GM23338 (cell line): ENCODE results near the gene SSTR1. TPM values are rescaled to one million over a fixed set of nuclear protein-coding genes. Genes with fewer than 3 reads are reported as not detected.

Source experiments
- ATAC-seq: fragments of 200-7000 bp; cut with Tn5 transposase; 3 replicates; pipeline ENCODE4 v1.9.1; 2020
- DNase-seq: peaks from one replicate; pipeline ENCODE4 v3.0.0-alpha.2; 2015; ENCODE audit warnings: low spot score
- H2AFZ ChIP-seq: fragments of 200-600 bp; sonication (generic); 2 replicates; pipeline ENCODE4 v1.8.0; 2016; ENCODE audit warnings: antibody characterized with exemption, mild to moderate bottlenecking, moderate library complexity
- H3F3A ChIP-seq: fragments of 200-600 bp; sonication (generic); replicated peaks from 2 replicates; pipeline ENCODE4 v1.8.0; 2017; ENCODE audit warnings: antibody characterized with exemption, mixed run types, low read depth
- H3K27ac ChIP-seq: fragments of 200-600 bp; sonication (generic); 2 replicates; pipeline ENCODE4 v1.6.1; 2016; ENCODE audit warnings: low read depth
- H3K27me3 ChIP-seq: fragments of 200-600 bp; sonication (generic); 2 replicates; pipeline ENCODE4 v1.8.0; 2016; ENCODE audit warnings: mild to moderate bottlenecking, mixed run types, moderate library complexity; ENCODE audit not compliant: insufficient read depth
- H3K36me3 ChIP-seq: fragments of 200-600 bp; sonication (generic); 2 replicates; pipeline ENCODE4 v1.8.0; 2016; ENCODE audit warnings: mild to moderate bottlenecking; ENCODE audit not compliant: insufficient read depth
- H3K4me1 ChIP-seq: fragments of 200-600 bp; sonication (generic); 2 replicates; pipeline ENCODE4 v1.8.0; 2016; ENCODE audit warnings: mild to moderate bottlenecking, moderate library complexity; ENCODE audit not compliant: insufficient read depth
- H3K4me2 ChIP-seq: fragments of 200-600 bp; sonication (generic); 2 replicates; pipeline ENCODE4 v1.7.1; 2017; ENCODE audit warnings: mixed run types
- H3K4me3 ChIP-seq: fragments of 200-600 bp; sonication (generic); 2 replicates; pipeline ENCODE4 v1.6.1; 2016; ENCODE audit warnings: mixed run types
- H3K79me2 ChIP-seq: fragments of 200-600 bp; sonication (generic); replicated peaks from 2 replicates; pipeline ENCODE4 v1.8.0; 2017; ENCODE audit warnings: mild to moderate bottlenecking; ENCODE audit not compliant: insufficient read depth
- H3K9me2 ChIP-seq: fragments of 200-600 bp; sonication (generic); 2 replicates; pipeline ENCODE4 v1.8.0; 2017; ENCODE audit not compliant: insufficient read depth
- H4K20me1 ChIP-seq: fragments of 200-600 bp; sonication (generic); replicated peaks from 2 replicates; pipeline ENCODE4 v1.8.0; 2017; ENCODE audit warnings: mild to moderate bottlenecking; ENCODE audit not compliant: insufficient read depth
- H3K27ac Mint-ChIP-seq: 2 replicates; pipeline ENCODE4 v1.8.0; 2020; ENCODE audit warnings: inconsistent platforms, mild to moderate bottlenecking, moderate library complexity, mixed read lengths
- H3K27me3 Mint-ChIP-seq: 3 replicates; pipeline ENCODE4 v1.8.0; 2022; ENCODE audit warnings: low read depth, mild to moderate bottlenecking, moderate library complexity, mixed read lengths, inconsistent platforms; ENCODE audit not compliant: insufficient read depth, poor library complexity
- H3K36me3 Mint-ChIP-seq: 3 replicates; pipeline ENCODE4 v1.8.0; 2021; ENCODE audit warnings: low read depth, mild to moderate bottlenecking, inconsistent platforms, moderate library complexity, mixed read lengths
- H3K4me1 Mint-ChIP-seq: 3 replicates; pipeline ENCODE4 v1.8.0; 2020; ENCODE audit warnings: mild to moderate bottlenecking, inconsistent platforms, mixed read lengths
- H3K4me3 Mint-ChIP-seq: 3 replicates; pipeline ENCODE4 v1.8.0; 2021; ENCODE audit warnings: moderate library complexity, mild to moderate bottlenecking, inconsistent platforms, mixed read lengths
- H3K9me3 Mint-ChIP-seq: 3 replicates; pipeline ENCODE4 v1.8.0; 2020; ENCODE audit warnings: moderate library complexity, mild to moderate bottlenecking, inconsistent platforms, mixed read lengths
- CREB1 ChIP-seq: fragments of 250-450 bp; sonication (Bioruptor Pico); IDR thresholded peaks from 2 replicates; pipeline ENCODE4 v1.5.0; 2020; ENCODE audit warnings: low read depth, mild to moderate bottlenecking, moderate library complexity
- ETS1 ChIP-seq: IDR thresholded peaks from 2 replicates; pipeline ENCODE4 v1.6.1; 2016; ENCODE audit warnings: antibody characterized with exemption
- EZH2 ChIP-seq: fragments of 200-600 bp; sonication (generic); IDR thresholded peaks from one replicate; pipeline ENCODE4 v1.8.0; 2017; ENCODE audit warnings: antibody characterized with exemption, mild to moderate bottlenecking, low read depth; ENCODE audit not compliant: unreplicated experiment
- EZH2phosphoT487 ChIP-seq: fragments of 200-600 bp; sonication (generic); IDR thresholded peaks from one replicate; pipeline ENCODE4 v1.8.1; 2018; ENCODE audit warnings: antibody characterized with exemption; ENCODE audit not compliant: unreplicated experiment
- JUNB ChIP-seq: IDR thresholded peaks from one replicate; pipeline ENCODE4 v1.6.1; 2016; ENCODE audit warnings: antibody characterized with exemption; ENCODE audit not compliant: unreplicated experiment
- NANOG ChIP-seq: IDR thresholded peaks from 2 replicates; pipeline ENCODE4 v1.6.1; 2016; ENCODE audit warnings: antibody characterized with exemption, borderline replicate concordance
- POLR2AphosphoS5 ChIP-seq: IDR thresholded peaks from 2 replicates; pipeline ENCODE4 v1.6.1; 2016; ENCODE audit warnings: antibody characterized with exemption, low read depth
- STAT1 ChIP-seq: IDR thresholded peaks from one replicate; pipeline ENCODE4 v1.6.1; 2016; ENCODE audit warnings: antibody characterized with exemption; ENCODE audit not compliant: unreplicated experiment
- ZNF114 ChIP-seq: fragments of 250-450 bp; sonication (Bioruptor Pico); IDR thresholded peaks from 2 replicates; pipeline ENCODE4 v1.5.0; 2020; ENCODE audit warnings: mild to moderate bottlenecking, moderate library complexity
- ZNF331 ChIP-seq: fragments of 250-450 bp; sonication (Bioruptor Pico); IDR thresholded peaks from 2 replicates; pipeline ENCODE4 v1.5.0; 2020; ENCODE audit warnings: low read depth, mild to moderate bottlenecking, moderate library complexity
- ZNF462 ChIP-seq: fragments of 250-450 bp; sonication (Bioruptor Pico); IDR thresholded peaks from 2 replicates; pipeline ENCODE4 v1.5.0; 2020; ENCODE audit warnings: mild to moderate bottlenecking, moderate library complexity
- polyA plus RNA-seq: library from polyadenylated mRNA; unstranded; fragments of >200 nt; fragmentation: Nextera tagmentation; extraction: Ambion mirVana; gene quantifications from 2 replicates; pipeline ENCODE4 v1.2.1, GENCODE V29; 2016
- total RNA-seq: library from RNA; depleted of rRNA; stranded (reverse); fragments of >200 nt; shearing (Covaris generic); gene quantifications from 2 replicates; pipeline ENCODE4 v1.2.3, GENCODE V29; 2014
- TF ChIP-seq, protein P1 (sequence below): IDR thresholded peaks from one replicate; pipeline ENCODE4 v1.6.1; 2018; ENCODE audit warnings: antibody characterized with exemption; ENCODE audit not compliant: unreplicated experiment
- TF ChIP-seq, protein P2 (sequence below), 2 experiments: fragments of 200-600 bp in 1 of 2; sonication (generic) in 1 of 2; conservative IDR thresholded peaks; 2 replicates each; pipeline versions ENCODE4 v1.5.1 to v1.6.1; 2016 to 2017; ENCODE audit warnings: antibody characterized with exemption in 2 of 2, low read depth in 2 of 2, mild to moderate bottlenecking in 2 of 2, moderate library complexity in 1 of 2

Gene SSTR1
- total and polyA plus RNA-seq, 2 experiments from 2014 or later, result 0.42 to 0.80 TPM

DNA sequence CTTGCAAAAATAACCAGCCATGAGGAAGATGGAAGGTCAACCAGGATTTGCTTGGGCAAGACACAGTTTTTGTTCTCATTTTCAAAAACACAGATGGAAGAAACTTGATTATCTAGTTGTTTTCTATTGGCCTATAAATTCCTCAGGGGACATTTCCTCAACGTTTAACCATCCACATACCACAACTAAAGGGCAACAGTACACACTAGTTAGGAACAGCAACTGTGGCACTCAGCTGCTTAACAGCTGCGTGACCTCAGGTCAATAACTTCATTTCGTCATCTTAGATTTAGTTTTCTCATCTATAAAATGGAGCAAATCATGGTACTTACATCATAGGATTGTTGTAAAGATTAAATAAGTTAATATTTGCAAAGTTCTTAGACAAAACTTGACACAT lies 18.7 kb downstream of the SSTR1 start:
- no peaks in the 10 kb centered on the region for H3K9me2 ChIP-seq
- no peak overlapping the region for H3K27ac Mint-ChIP-seq
- H3K79me2 ChIP-seq, result no peaks in the 10 kb centered on the region
- no peaks in the 10 kb centered on the region; the same call in 2 of the 3 replicates for H3K9me3 Mint-ChIP-seq
- no peaks in the 10 kb centered on the region for H3K36me3 ChIP-seq
- no peak for DNase-seq
- peaks cover 15% of the 10 kb centered on the region for H3K4me1 ChIP-seq
- peaks cover 2% of the 10 kb centered on the region for H3K27me3 Mint-ChIP-seq
- no peak for ATAC-seq
- H4K20me1 ChIP-seq, result no peaks in the 10 kb centered on the region
- H3K27me3 ChIP-seq, result peaks cover 19% of the 10 kb centered on the region; the same call in 1 of the 2 replicates
- TF ChIP-seq STAT1 (no peak), EZH2 (no peak), ZNF331 (CRISPR knock-in tag) (no peak), CREB1 (CRISPR knock-in tag) (no peak), ZNF462 (CRISPR knock-in tag) (no peak), ETS1 (no peak), JUNB (no peak), EZH2phosphoT487 (no peak), POLR2AphosphoS5 (no peak), ZNF114 (CRISPR knock-in tag) (no peak), NANOG (no peak)
- TF ChIP-seq, protein P1, sequence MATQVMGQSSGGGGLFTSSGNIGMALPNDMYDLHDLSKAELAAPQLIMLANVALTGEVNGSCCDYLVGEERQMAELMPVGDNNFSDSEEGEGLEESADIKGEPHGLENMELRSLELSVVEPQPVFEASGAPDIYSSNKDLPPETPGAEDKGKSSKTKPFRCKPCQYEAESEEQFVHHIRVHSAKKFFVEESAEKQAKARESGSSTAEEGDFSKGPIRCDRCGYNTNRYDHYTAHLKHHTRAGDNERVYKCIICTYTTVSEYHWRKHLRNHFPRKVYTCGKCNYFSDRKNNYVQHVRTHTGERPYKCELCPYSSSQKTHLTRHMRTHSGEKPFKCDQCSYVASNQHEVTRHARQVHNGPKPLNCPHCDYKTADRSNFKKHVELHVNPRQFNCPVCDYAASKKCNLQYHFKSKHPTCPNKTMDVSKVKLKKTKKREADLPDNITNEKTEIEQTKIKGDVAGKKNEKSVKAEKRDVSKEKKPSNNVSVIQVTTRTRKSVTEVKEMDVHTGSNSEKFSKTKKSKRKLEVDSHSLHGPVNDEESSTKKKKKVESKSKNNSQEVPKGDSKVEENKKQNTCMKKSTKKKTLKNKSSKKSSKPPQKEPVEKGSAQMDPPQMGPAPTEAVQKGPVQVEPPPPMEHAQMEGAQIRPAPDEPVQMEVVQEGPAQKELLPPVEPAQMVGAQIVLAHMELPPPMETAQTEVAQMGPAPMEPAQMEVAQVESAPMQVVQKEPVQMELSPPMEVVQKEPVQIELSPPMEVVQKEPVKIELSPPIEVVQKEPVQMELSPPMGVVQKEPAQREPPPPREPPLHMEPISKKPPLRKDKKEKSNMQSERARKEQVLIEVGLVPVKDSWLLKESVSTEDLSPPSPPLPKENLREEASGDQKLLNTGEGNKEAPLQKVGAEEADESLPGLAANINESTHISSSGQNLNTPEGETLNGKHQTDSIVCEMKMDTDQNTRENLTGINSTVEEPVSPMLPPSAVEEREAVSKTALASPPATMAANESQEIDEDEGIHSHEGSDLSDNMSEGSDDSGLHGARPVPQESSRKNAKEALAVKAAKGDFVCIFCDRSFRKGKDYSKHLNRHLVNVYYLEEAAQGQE, result no peak
- TF ChIP-seq, protein P2, sequence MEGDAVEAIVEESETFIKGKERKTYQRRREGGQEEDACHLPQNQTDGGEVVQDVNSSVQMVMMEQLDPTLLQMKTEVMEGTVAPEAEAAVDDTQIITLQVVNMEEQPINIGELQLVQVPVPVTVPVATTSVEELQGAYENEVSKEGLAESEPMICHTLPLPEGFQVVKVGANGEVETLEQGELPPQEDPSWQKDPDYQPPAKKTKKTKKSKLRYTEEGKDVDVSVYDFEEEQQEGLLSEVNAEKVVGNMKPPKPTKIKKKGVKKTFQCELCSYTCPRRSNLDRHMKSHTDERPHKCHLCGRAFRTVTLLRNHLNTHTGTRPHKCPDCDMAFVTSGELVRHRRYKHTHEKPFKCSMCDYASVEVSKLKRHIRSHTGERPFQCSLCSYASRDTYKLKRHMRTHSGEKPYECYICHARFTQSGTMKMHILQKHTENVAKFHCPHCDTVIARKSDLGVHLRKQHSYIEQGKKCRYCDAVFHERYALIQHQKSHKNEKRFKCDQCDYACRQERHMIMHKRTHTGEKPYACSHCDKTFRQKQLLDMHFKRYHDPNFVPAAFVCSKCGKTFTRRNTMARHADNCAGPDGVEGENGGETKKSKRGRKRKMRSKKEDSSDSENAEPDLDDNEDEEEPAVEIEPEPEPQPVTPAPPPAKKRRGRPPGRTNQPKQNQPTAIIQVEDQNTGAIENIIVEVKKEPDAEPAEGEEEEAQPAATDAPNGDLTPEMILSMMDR (conservative IDR thresholded peaks at IDR 0.05; ENCODE audit: low read depth in 2 of 2), result no peak
- H3K4me3 ChIP-seq, result no peak overlapping the region
- H3K36me3 Mint-ChIP-seq, result peaks cover 8% of the 10 kb centered on the region; the same call in 2 of the 3 replicates
- H3K4me1 Mint-ChIP-seq, result peaks cover 12% of the 10 kb centered on the region
- no peak overlapping the region for H3K4me3 Mint-ChIP-seq
- no peak overlapping the region for H3K4me2 ChIP-seq
- no peak overlapping the region for H2AFZ ChIP-seq
- no peak overlapping the region for H3K27ac ChIP-seq
- no peaks in the 10 kb centered on the region for H3F3A ChIP-seq
